ENCODE data around the gene ABL1.

Gene ABL1

GRCh38 chr9:130849356-130849755, 14.3 kb downstream of the ABL1 start:
- DNase-seq (ENCODE audit: low read depth), result no peak

- no peak for DNase-seq (ENCODE audit: low read depth)
These were observed 17.7 kb downstream of the ABL1 start for GRCh38 chr9:130852801-130853200.

- no peak for DNase-seq (ENCODE audit: low read depth)
These were observed 19.0 kb downstream of the ABL1 start for GRCh38 chr9:130854092-130854491.

- DNase-seq (ENCODE audit: low read depth), result no peak
These were observed 19.8 kb downstream of the ABL1 start for GRCh38 chr9:130854835-130855234.

GRCh38 chr9:130856474-130856873, 21.4 kb downstream of the ABL1 start:
- no peak for DNase-seq (ENCODE audit: low read depth)

GRCh38 chr9:130857864-130858738, 23.0 kb downstream of the ABL1 start:
- DNase-seq (ENCODE audit: low read depth), result no peak

- no peak for DNase-seq (ENCODE audit: low read depth)
These were observed 24.0 kb downstream of the ABL1 start for GRCh38 chr9:130858739-130859705.

GRCh38 chr9:130860458-130861316, 25.6 kb downstream of the ABL1 start:
- no peak for DNase-seq (ENCODE audit: low read depth)

- no peak for DNase-seq (ENCODE audit: low read depth)
These were observed 26.5 kb downstream of the ABL1 start for GRCh38 chr9:130861372-130862180.

- no peak for DNase-seq (ENCODE audit: low read depth)
These were observed 27.2 kb downstream of the ABL1 start for GRCh38 chr9:130862217-130862616.

- no peak for DNase-seq (ENCODE audit: low read depth)
These were observed 27.7 kb downstream of the ABL1 start for GRCh38 chr9:130862747-130863146.

- DNase-seq (ENCODE audit: low read depth), result no peak
These were observed 29.5 kb downstream of the ABL1 start for GRCh38 chr9:130864541-130864940.

- no peak for DNase-seq (ENCODE audit: low read depth)
These were observed 30.9 kb downstream of the ABL1 start for GRCh38 chr9:130865921-130866320.

- DNase-seq (ENCODE audit: low read depth), result no peak
These were observed 31.5 kb downstream of the ABL1 start for GRCh38 chr9:130866474-130866965.

GRCh38 chr9:130867556-130867955, 32.5 kb downstream of the ABL1 start:
- no peak for DNase-seq (ENCODE audit: low read depth)

GRCh38 chr9:130868230-130868629, 33.2 kb downstream of the ABL1 start:
- no peak for DNase-seq (ENCODE audit: low read depth)

GRCh38 chr9:130869250-130869649, 34.2 kb downstream of the ABL1 start:
- no peak for DNase-seq (ENCODE audit: low read depth)

GRCh38 chr9:130870491-130871381, 35.7 kb downstream of the ABL1 start:
- DNase-seq (ENCODE audit: low read depth), result no peak

GRCh38 chr9:130871395-130872062, 36.5 kb downstream of the ABL1 start:
- no peak for DNase-seq (ENCODE audit: low read depth)
